WI38 (cell line): Measurements from ENCODE around the gene UGT1A10.

Source experiments
- H3K4me3 ChIP-seq: 2 replicates; pipeline ENCODE4 v1.5.1; 2011; ENCODE audit warnings: low read depth, mild to moderate bottlenecking, control low read depth, low read length
- TF ChIP-seq, protein P1 (sequence below): IDR thresholded peaks from 2 replicates; pipeline ENCODE4 v1.5.1; 2012; ENCODE audit warnings: low read depth, mild to moderate bottlenecking, control low read depth, low read length

UGT1A10 gene

GRCh38 chr2:233796254-233796653 is 160.0 kb downstream of the UGT1A10 start:
- H3K4me3 ChIP-seq = no peak overlapping the region
- TF ChIP-seq, protein P1, sequence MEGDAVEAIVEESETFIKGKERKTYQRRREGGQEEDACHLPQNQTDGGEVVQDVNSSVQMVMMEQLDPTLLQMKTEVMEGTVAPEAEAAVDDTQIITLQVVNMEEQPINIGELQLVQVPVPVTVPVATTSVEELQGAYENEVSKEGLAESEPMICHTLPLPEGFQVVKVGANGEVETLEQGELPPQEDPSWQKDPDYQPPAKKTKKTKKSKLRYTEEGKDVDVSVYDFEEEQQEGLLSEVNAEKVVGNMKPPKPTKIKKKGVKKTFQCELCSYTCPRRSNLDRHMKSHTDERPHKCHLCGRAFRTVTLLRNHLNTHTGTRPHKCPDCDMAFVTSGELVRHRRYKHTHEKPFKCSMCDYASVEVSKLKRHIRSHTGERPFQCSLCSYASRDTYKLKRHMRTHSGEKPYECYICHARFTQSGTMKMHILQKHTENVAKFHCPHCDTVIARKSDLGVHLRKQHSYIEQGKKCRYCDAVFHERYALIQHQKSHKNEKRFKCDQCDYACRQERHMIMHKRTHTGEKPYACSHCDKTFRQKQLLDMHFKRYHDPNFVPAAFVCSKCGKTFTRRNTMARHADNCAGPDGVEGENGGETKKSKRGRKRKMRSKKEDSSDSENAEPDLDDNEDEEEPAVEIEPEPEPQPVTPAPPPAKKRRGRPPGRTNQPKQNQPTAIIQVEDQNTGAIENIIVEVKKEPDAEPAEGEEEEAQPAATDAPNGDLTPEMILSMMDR = no peak

DNA sequence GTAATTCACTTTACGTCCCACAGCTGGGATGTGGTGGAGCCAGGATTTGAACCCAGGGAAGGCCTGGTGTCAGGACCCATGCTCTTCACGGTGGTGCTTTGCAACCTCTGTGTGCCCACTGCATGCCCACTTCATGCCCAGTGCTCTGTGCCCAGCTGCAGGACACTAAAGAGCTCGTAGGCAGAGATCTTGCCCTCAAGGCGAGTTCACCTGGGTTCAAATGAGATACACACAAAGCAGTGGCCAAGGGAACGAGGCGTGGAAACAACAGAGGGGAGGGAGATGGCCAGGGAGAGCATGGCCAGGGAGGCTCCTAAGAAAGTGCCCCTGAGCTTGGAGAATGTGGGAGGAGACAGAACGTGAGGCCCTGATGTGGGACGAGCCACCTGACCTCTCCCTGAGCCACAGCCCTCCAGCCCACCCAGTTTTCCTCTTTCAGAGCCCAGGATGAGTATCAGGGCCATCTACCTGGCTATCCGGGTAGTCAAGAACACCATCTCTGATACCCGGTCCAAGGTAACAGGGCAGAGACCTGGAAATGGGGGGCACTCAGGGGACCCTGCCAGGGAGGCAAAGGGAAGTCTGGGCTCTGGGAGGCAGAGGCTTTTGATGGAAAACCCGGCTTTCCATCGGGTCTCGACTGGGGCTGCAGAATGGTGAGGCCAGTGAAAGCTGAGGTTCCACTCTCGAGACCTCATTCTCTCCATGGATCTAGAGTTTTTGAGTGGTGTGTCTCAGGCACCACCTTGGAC is 162.3 kb downstream of the UGT1A10 start:
- TF ChIP-seq, protein P1 = no peak
- H3K4me3 ChIP-seq = no peak overlapping the region

GRCh38 chr2:233799087-233799665 is 162.9 kb downstream of the UGT1A10 start:
- TF ChIP-seq, protein P1 = no peak
- H3K4me3 ChIP-seq = no peak overlapping the region

DNA sequence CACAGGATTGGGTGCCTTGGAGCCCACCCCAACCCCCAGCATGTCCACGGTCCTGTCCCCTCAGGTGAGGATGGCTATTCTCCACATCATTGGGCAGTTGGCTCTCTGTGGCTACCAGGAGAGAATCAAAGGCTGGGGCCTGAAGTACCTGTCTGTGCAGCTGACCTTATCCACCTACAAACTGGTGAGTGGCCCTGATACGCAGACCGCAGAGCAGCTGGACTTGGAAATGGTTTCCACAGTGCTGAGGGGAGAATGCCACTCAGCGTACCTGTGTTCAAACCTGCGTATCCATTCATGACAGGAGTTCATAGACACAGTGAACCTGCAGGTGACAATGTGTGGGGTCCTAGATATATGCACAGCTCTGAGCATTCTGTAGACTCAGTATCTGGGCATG is 163.5 kb downstream of the UGT1A10 start:
- no peak overlapping the region for H3K4me3 ChIP-seq
- TF ChIP-seq, protein P1 = no peak

DNA sequence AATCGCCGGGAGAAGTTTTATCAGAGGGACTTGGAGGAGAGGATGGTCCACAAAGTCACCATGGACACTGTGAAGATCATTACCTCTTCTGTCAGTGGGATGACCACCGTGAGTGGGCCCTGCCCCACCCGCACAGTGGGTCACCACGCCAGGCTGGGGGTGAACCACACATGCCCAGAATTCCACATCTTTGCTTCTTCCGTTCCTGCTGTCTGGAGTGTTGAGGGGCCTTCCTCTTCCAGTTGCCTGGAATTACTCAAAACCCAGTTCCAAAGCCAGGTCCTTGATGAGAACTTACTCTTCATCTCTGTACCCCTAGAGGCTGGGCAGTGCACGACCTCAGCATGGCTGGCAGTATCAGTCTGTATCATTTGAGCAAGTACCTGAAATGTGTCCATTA is 164.0 kb downstream of the UGT1A10 start:
- H3K4me3 ChIP-seq = no peak overlapping the region
- TF ChIP-seq, protein P1 = no peak

GRCh38 chr2:233801357-233802131 is 165.3 kb downstream of the UGT1A10 start:
- TF ChIP-seq, protein P1 = no peak
- no peak overlapping the region for H3K4me3 ChIP-seq
